NCI-H1694 (cell line): ENCODE data around the gene HTT.
A peak's percentile ranks its signal among the peaks of the same experiment; 100 is the strongest.
"Not testable (repeated sequence)": the region's sequence is repeated elsewhere in the genome, so short reads cannot be mapped to it uniquely, and the experiment has no call there.

Source experiments
- DNase-seq: peaks from one replicate; lab custom pipeline; 2025; lab: John Stamatoyannopoulos, UW

HTT gene

GRCh38 chr4:3046162-3046561 lies 28.3 kb upstream of the HTT start:
- no peak for DNase-seq

GRCh38 chr4:3046623-3047022 lies 27.9 kb upstream of the HTT start:
- DNase-seq: no peak

GRCh38 chr4:3047464-3048286 lies 26.8 kb upstream of the HTT start:
- peak; percentile 7 for DNase-seq

- not testable (repeated sequence) for DNase-seq
Measured at GRCh38 chr4:3051141-3051897, 23.2 kb upstream of the HTT start.

- no peak for DNase-seq
Measured at GRCh38 chr4:3054169-3054759, 20.2 kb upstream of the HTT start.

GRCh38 chr4:3059943-3060342 lies 14.5 kb upstream of the HTT start:
- DNase-seq: no peak

- DNase-seq: no peak
Measured at GRCh38 chr4:3060946-3061345, 13.5 kb upstream of the HTT start.

GRCh38 chr4:3062471-3062870 lies 12.0 kb upstream of the HTT start:
- DNase-seq: no peak

GRCh38 chr4:3065551-3065950 lies 8.9 kb upstream of the HTT start:
- DNase-seq: no peak

GRCh38 chr4:3066836-3067400 lies 7.6 kb upstream of the HTT start:
- no peak for DNase-seq

GRCh38 chr4:3067473-3068001 lies 6.9 kb upstream of the HTT start:
- no peak for DNase-seq

GRCh38 chr4:3069661-3070199 lies 4.8 kb upstream of the HTT start:
- no peak for DNase-seq

- DNase-seq: no peak
Measured at GRCh38 chr4:3070709-3071500, 3.6 kb upstream of the HTT start.

- DNase-seq: no peak
Measured at GRCh38 chr4:3071811-3072210, 2.7 kb upstream of the HTT start.

GRCh38 chr4:3073158-3074077 lies 1.1 kb upstream of the HTT start:
- no peak for DNase-seq

- peak; percentile 6 for DNase-seq
Measured at GRCh38 chr4:3074846-3075651, 568 bp downstream of the HTT start.

GRCh38 chr4:3075652-3075981 lies 1.1 kb downstream of the HTT start:
- no peak for DNase-seq

GRCh38 chr4:3077796-3078195 lies 3.3 kb downstream of the HTT start:
- no peak for DNase-seq

GRCh38 chr4:3079694-3080123 lies 5.2 kb downstream of the HTT start:
- no peak for DNase-seq
